AG10803 (cell line): ENCODE data around the gene OSBPL7.
A peak's percentile ranks its signal among the peaks of the same experiment; 100 is the strongest.

Experiments
- DNase-seq: peaks from one replicate; pipeline ENCODE4 v3.0.0; 2010; ENCODE audit warnings: low read depth
- H3K4me3 ChIP-seq: 2 replicates; pipeline ENCODE4 v1.5.1; 2011; ENCODE audit warnings: mild to moderate bottlenecking, low read length, control low read depth
- TF ChIP-seq, protein P1 (sequence below): conservative IDR thresholded peaks from 2 replicates; pipeline ENCODE4 v1.5.1; 2011; ENCODE audit warnings: mild to moderate bottlenecking, low read length, control low read depth, inconsistent platforms

The OSBPL7 gene, protein sequence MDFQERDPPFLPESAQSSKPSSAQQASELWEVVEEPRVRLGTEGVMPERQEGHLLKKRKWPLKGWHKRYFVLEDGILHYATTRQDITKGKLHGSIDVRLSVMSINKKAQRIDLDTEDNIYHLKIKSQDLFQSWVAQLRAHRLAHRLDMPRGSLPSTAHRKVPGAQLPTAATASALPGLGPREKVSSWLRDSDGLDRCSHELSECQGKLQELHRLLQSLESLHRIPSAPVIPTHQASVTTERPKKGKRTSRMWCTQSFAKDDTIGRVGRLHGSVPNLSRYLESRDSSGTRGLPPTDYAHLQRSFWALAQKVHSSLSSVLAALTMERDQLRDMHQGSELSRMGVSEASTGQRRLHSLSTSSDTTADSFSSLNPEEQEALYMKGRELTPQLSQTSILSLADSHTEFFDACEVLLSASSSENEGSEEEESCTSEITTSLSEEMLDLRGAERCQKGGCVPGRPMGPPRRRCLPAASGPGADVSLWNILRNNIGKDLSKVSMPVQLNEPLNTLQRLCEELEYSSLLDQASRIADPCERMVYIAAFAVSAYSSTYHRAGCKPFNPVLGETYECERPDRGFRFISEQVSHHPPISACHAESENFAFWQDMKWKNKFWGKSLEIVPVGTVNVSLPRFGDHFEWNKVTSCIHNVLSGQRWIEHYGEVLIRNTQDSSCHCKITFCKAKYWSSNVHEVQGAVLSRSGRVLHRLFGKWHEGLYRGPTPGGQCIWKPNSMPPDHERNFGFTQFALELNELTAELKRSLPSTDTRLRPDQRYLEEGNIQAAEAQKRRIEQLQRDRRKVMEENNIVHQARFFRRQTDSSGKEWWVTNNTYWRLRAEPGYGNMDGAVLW

DNA sequence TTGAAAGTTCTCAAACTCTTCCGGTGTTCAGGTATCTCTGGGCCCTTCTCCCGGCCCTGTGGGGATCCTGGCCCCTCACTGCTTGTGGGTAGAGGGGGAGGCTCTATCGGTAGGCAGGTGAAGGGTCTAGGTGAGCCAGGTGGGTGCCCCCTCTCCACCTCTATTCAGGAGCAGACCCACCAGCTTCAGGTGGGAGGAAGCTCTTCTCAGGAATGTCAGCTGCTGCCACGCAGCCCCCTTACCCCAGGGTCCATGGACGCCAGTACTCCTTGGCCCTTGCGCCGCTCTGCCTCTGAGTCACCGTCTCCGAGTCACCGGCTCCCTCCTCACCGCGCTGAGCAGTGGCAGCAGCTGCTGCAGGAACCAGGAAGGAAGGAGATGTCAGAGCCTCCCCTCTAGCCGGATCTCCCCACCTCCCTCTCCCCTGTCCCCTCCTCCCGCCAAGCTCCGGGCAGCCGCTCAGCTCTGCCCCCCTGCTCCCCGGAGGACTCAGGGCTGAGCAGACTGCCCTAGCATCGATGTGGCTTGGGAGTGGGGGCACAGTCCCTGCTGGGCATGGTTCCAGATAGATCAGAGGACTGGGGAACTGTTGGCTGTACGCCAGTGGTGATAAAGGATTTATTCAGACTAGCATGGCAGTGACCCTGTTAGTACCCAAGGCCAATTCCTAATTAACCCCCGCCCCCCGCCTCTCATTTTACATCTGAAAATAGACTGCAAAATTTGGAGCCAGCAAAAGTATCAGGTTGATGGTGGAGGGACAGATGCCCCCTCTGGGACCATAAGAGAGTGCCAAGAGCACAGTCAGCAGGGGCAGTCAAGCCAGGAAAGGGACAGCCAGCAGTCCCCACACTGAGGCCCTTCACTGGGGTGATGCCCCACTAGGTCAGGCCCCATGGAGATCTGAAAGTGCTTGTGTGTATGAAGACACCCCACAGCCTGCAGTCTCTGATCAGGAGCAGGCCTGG is at the start of gene OSBPL7:
Gene OSBPL7 (minus strand): TSS at position 371 of the 968 bp plus-strand sequence. CDS start 1,516 bp downstream, outside the sequence.
- H3K4me3 ChIP-seq, result peak within 1 kb of the TSS; percentile 77
- DNase-seq, result peak; percentile 74
- TF ChIP-seq, protein P1, sequence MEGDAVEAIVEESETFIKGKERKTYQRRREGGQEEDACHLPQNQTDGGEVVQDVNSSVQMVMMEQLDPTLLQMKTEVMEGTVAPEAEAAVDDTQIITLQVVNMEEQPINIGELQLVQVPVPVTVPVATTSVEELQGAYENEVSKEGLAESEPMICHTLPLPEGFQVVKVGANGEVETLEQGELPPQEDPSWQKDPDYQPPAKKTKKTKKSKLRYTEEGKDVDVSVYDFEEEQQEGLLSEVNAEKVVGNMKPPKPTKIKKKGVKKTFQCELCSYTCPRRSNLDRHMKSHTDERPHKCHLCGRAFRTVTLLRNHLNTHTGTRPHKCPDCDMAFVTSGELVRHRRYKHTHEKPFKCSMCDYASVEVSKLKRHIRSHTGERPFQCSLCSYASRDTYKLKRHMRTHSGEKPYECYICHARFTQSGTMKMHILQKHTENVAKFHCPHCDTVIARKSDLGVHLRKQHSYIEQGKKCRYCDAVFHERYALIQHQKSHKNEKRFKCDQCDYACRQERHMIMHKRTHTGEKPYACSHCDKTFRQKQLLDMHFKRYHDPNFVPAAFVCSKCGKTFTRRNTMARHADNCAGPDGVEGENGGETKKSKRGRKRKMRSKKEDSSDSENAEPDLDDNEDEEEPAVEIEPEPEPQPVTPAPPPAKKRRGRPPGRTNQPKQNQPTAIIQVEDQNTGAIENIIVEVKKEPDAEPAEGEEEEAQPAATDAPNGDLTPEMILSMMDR, result 0 out of 2 replicates have a peak, but pooled peaks have one; percentile 2

DNA sequence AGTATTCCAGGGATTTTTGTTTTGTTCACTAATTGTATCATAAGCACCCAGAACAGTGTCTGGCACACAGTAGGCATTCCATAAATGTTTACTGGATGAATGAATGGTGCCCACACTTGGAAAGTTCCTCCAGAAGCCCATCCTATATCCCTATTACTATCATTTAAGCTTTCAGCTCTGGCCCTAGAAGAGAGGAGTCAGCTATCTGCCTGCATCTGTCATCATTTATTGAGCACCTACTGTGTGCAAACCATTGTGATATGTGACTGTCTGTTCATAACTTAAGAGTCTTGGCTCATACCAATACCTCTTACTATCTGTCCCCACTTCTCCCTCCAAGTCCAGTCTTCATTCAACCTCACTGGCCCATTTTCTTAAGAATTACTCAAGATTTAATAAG is 49.5 kb upstream of the OSBPL7 start:
- no peak for DNase-seq
- no peak overlapping the region for H3K4me3 ChIP-seq
- TF ChIP-seq, protein P1, result no peak

DNA sequence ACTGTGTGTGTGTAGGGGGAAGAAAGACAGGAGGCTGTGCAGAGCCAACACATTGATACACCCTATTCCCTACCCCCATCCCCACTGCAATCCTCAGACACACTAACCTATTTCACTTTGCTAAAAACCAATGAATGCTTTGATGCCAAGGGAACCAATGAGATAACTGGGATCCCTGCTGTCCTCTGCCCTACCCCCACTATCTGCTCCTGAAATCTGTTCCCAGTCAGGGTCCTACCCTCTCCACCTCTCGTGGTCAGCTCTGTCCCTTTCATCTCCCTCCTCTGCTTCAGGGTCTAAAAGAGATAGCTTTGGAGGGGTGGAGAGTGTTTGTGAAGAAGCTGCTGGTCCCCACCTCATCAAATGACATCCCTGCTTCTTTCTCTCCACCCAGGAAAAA is 48.5 kb upstream of the OSBPL7 start:
- TF ChIP-seq, protein P1, result no peak
- H3K4me3 ChIP-seq, result no peak overlapping the region
- no peak for DNase-seq

DNA sequence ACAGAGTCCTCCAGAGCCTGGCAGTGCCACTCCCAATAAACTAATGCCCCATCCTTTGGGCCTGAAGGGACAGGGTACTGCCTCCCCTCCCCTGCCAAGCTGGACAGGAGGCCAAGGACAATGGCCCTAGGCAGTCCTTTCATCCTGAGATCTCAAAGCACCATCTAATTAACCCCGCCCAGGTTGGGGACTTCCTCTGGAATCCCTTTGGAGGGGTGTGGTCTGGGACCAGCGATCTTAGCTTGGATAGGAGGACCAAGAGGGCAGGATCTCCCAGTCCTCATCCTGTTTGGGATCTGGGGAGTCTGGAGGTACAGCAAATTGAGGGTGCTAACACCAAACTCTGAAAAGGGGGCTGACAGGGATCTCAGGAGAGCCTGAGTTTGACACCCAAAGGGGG is 47.5 kb upstream of the OSBPL7 start:
- TF ChIP-seq, protein P1, result no peak
- no peak overlapping the region for H3K4me3 ChIP-seq
- no peak for DNase-seq

DNA sequence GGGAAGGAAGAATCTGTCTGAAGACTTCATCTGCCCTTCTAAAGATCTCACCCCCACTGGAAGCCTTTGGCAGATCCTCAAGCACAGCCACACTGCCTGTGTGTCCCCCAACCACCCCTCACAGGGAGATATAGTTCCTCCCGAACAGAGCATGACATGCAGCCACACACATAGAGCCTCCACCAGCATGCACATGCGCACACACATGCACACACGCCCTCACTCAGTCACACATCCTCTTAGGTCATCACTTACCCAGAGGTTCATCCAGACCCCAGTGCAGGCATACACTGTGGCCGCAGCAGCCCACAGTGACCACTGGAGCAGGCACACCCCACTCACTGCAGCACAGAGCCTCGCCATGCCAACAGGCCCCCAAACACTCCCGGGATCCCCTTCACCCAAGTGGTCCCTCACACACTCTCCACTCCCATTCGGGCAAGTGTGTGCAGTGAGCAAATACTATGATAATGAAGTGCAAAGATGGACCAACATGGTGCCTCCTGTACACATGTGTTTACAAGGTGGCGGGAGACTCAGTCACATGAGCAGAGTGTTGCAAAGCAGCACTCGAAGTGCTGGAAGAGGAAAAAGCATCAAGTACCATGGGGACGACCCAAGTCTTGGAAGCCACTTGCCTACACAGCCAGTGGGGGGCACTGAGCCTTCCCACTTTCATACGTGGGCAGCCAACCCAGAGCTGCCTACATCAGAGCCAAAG is 46.4 kb upstream of the OSBPL7 start:
- TF ChIP-seq, protein P1, result no peak
- no peak overlapping the region for H3K4me3 ChIP-seq
- DNase-seq, result no peak

DNA sequence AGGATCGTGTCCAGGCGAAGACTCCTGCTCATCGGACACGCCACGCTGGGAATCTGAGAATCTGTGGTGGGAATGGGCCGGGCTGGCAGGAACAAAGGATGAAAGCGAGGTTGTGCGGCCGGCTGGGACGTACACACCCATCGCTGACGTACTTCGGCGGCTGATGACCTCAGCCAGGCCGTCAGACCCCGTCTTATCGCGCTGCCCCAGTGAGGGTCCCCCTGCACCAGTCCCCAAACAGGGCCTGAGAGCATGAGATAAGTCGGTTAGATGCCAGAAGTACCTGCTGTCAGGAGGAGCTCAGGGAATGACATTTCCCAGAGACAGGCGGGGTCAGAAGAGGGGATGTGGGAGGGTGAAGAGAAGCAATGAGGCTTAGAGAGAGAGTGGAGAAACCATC is 45.3 kb upstream of the OSBPL7 start:
- TF ChIP-seq, protein P1, result no peak
- DNase-seq, result no peak

More for the DNA sequence above, 45.3 kb upstream of the OSBPL7 start:
- no peak overlapping the region for H3K4me3 ChIP-seq
